ENCODE measurements around the gene NHLH1. TPM values are rescaled to one million over a fixed set of nuclear protein-coding genes. Genes with fewer than 3 reads are reported as not detected.

NHLH1 gene
- total and polyA plus RNA-seq, 4 experiments from 2014 or later, result 0.41 to 0.42 TPM; not detected in 2

DNA sequence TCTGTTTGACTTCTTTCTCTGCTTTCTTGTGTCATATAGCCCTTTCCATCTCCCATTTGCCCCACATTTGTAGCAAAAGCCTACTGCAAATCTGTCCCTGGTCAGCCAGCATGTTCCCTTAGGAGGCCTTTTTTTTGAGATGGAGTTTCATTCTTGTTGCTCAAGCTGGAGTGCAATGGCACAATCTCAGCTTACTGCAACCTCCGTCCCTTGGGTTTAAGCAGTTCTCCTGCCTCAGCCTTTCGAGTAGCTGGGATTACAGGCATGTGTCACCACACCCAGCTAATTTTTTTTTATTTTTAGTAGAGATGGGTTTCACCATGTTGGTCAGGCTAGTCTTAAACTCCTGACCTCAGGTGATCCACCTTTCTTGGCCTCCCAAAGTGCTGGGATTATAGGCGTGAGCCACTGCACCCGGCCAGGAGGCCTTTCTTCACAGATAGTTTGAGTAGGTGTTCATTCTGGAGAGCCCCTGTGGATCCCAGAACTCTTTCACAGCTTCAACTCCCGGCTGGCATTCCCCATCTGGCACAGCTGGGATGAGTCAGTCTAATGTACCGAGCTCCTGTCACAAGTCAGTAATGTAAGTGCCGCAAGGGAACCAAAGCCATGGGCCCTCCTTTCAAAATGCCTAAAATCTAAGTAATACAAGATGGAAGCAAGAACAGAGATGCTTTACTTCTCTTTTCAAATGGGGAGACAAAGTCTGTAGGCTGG lies 9.4 kb upstream of the NHLH1 start:
- no peak overlapping the region for H3K4me3 ChIP-seq (ENCODE audit: low read length in 2 of 2)
- CTCF ChIA-PET (ENCODE audit: partially characterized antibody), result interaction anchor here (9.2 kb wide), 1 partner anchor 19 kb away, joined by 77 read pairs; no protein-coding TSS in a partner anchor

GRCh38 chr1:160358073-160358472 lies 8.8 kb upstream of the NHLH1 start:
- Histone ChIP-seq H3K4me1 (ENCODE audit: insufficient read depth, low read length) (no peaks in the 10 kb centered on the region), H3K4me3 (ENCODE audit: low read length in 2 of 2) (no peak overlapping the region), H3K27ac (ENCODE audit: low read depth, low read length) (no peak overlapping the region), H3K9me3 (ENCODE audit: control insufficient read depth in 1 of 2, low read length in 2 of 2) (no peaks in the 10 kb centered on the region), H3K27me3 (ENCODE audit: insufficient read depth, low read length) (no peaks in the 10 kb centered on the region), H3K36me3 (ENCODE audit: insufficient read depth, low read length) (peaks cover 64% of the 10 kb centered on the region)
- Mint-ChIP-seq H3K27me3 (no peaks in the 10 kb centered on the region), H3K9me3 (no peaks in the 10 kb centered on the region), H3K4me1 (no peaks in the 10 kb centered on the region), H3K27ac (peak overlapping the region in 2 of 7 donors; percentile 49 to 65), H3K4me3 (no peak overlapping the region), H3K36me3 (peaks cover 66 to 73% of the 10 kb centered on the region in 2 donors)
- intact Hi-C loops (cut with micrococcal nuclease), result no loop called here
- ChIA-PET CTCF (ENCODE audit: partially characterized antibody) (interaction anchor here (0.7 to 9.2 kb wide), 2 partner anchors 19 to 749 kb away, joined by 3 to 77 read pairs; no protein-coding TSS in a partner anchor), POLR2A (ENCODE audit: partially characterized antibody) (interaction anchor here (0.6 kb wide), 1 partner anchor 14 kb away, joined by 3 read pairs; no protein-coding TSS in a partner anchor)
- DNase-seq, result no peak

More for the DNA sequence above, 9.4 kb upstream of the NHLH1 start:
- Mint-ChIP-seq H3K27ac (no peak overlapping the region), H3K36me3 (peaks cover 71 to 80% of the 10 kb centered on the region in 2 donors), H3K27me3 (no peaks in the 10 kb centered on the region), H3K4me3 (no peak overlapping the region), H3K4me1 (peaks cover 0 to 1% (median 0%) of the 10 kb centered on the region in 4 donors), H3K9me3 (no peaks in the 10 kb centered on the region)
- H3K9me3 ChIP-seq (ENCODE audit: control insufficient read depth in 1 of 2, low read length in 2 of 2), result no peaks in the 10 kb centered on the region
- intact Hi-C loops (cut with micrococcal nuclease), result no loop called here
- no peak overlapping the region for H3K27ac ChIP-seq (ENCODE audit: low read depth, low read length)
- no peaks in the 10 kb centered on the region for H3K27me3 ChIP-seq (ENCODE audit: insufficient read depth, low read length)
- H3K4me1 ChIP-seq (ENCODE audit: insufficient read depth, low read length), result no peaks in the 10 kb centered on the region
- POLR2A ChIA-PET (ENCODE audit: partially characterized antibody), result interaction anchor here (0.6 kb wide), 1 partner anchor 14 kb away, joined by 3 read pairs; no protein-coding TSS in a partner anchor
- peaks cover 70% of the 10 kb centered on the region for H3K36me3 ChIP-seq (ENCODE audit: insufficient read depth, low read length)
- DNase-seq, result no peak

DNA sequence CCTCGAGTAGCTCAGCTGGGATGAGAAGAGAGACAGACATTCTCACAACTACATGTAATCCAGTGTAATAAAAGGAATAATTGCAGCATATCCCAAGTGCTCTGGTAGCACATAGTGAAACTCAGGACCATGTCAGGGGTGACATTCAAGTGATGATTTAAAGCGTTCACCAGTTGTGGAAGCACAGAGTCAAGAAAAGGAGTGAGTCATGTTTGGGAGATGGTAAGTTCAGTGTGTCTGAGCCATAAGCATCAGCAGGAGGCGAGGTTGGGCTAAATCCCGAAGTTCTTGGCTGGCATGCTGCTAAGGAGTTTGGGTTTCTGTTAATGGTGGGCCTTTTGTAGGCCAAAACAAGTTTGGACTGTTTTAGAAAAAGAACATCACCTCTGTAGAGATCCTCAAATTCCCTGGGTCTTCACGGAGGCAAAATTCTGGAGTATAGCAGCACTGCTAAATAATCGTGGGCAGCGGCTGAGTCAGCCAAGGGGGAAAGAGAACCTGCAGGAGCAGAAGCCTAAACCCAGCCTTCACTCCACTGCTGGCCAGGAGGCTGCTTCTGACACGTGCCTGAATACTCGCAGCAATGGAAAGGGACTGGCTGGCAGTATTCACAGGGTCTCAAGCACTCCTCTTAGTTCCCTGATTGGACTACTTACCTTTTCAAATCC lies 7.2 kb upstream of the NHLH1 start:
- Mint-ChIP-seq H3K36me3 (peaks cover 51 to 57% of the 10 kb centered on the region in 2 donors), H3K4me1 (peaks cover 0 to 5% (median 4%) of the 10 kb centered on the region in 4 donors), H3K4me3 (no peak overlapping the region), H3K27me3 (no peaks in the 10 kb centered on the region), H3K9me3 (no peaks in the 10 kb centered on the region), H3K27ac (no peak overlapping the region)
- Histone ChIP-seq H3K4me1 (ENCODE audit: insufficient read depth, low read length) (no peaks in the 10 kb centered on the region), H3K36me3 (ENCODE audit: insufficient read depth, low read length) (peaks cover 48% of the 10 kb centered on the region), H3K27me3 (ENCODE audit: insufficient read depth, low read length) (no peaks in the 10 kb centered on the region), H3K9me3 (ENCODE audit: control insufficient read depth in 1 of 2, low read length in 2 of 2) (no peaks in the 10 kb centered on the region), H3K4me3 (ENCODE audit: low read length in 2 of 2) (no peak overlapping the region), H3K27ac (ENCODE audit: low read depth, low read length) (no peak overlapping the region)
- no peak for DNase-seq
- ChIA-PET POLR2A (ENCODE audit: partially characterized antibody) (no interaction called here), CTCF (ENCODE audit: partially characterized antibody) (no interaction called here)
- intact Hi-C loops (cut with micrococcal nuclease), result no loop called here

DNA sequence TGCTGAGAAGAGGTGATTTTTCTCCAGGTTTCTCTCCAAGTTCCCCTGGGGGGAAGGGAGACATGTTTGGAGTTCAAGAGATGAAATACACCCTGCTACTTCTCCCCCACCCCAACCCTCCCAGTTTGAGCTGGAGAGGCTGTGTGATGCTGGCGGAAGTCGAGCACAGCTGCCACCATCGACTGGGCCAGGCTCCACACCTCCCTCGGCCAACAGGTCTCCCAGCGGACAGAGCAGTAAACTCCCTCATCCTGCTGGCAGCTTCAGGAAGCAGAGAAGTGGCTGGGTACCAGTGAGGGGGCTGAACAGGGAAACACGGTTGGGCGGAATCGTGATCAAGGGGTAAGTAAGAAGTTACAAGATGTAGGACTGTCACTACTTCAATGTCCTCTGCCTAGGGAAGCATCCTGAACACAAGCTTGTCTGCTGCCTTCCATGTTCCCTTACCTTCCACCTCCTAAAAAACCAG lies 6.6 kb upstream of the NHLH1 start:
- Mint-ChIP-seq H3K27me3 (no peaks in the 10 kb centered on the region), H3K4me1 (peaks cover 0 to 5% (median 4%) of the 10 kb centered on the region in 4 donors), H3K27ac (peak overlapping the region in 2 of 7 donors; percentile 44 to 52), H3K4me3 (no peak overlapping the region), H3K36me3 (peaks cover 46 to 52% of the 10 kb centered on the region in 2 donors), H3K9me3 (no peaks in the 10 kb centered on the region)
- ChIA-PET CTCF (ENCODE audit: partially characterized antibody) (no interaction called here), POLR2A (ENCODE audit: partially characterized antibody) (no interaction called here)
- Histone ChIP-seq H3K4me1 (ENCODE audit: insufficient read depth, low read length) (no peaks in the 10 kb centered on the region), H3K36me3 (ENCODE audit: insufficient read depth, low read length) (peaks cover 43% of the 10 kb centered on the region), H3K27ac (ENCODE audit: low read depth, low read length) (no peak overlapping the region), H3K4me3 (ENCODE audit: low read length in 2 of 2) (no peak overlapping the region), H3K27me3 (ENCODE audit: insufficient read depth, low read length) (no peaks in the 10 kb centered on the region), H3K9me3 (ENCODE audit: control insufficient read depth in 1 of 2, low read length in 2 of 2) (no peaks in the 10 kb centered on the region)
- intact Hi-C loops (cut with micrococcal nuclease), result no loop called here
- no peak for DNase-seq

- intact Hi-C loops (cut with micrococcal nuclease), result no loop called here
- H3K36me3 ChIP-seq (ENCODE audit: insufficient read depth, low read length), result peaks cover 33% of the 10 kb centered on the region
Observed at GRCh38 chr1:160361199-160361598, 5.7 kb upstream of the NHLH1 start.

GRCh38 chr1:160361814-160362167 lies 5.1 kb upstream of the NHLH1 start:
- no peak overlapping the region for H3K27ac ChIP-seq (ENCODE audit: low read depth, low read length)
- Mint-ChIP-seq H3K4me3 (no peak overlapping the region), H3K9me3 (no peaks in the 10 kb centered on the region), H3K4me1 (peaks cover 0 to 5% (median 4%) of the 10 kb centered on the region in 4 donors), H3K27me3 (no peaks in the 10 kb centered on the region), H3K36me3 (peaks cover 34 to 36% of the 10 kb centered on the region in 2 donors), H3K27ac (peak overlapping the region in 1 of 7 donors; percentile 35)
- no peaks in the 10 kb centered on the region for H3K4me1 ChIP-seq (ENCODE audit: insufficient read depth, low read length)
- peaks cover 27% of the 10 kb centered on the region for H3K36me3 ChIP-seq (ENCODE audit: insufficient read depth, low read length)
- ChIA-PET CTCF (ENCODE audit: partially characterized antibody) (interaction anchor here (1.2 to 1.9 kb wide), 2 partner anchors 15 to 261 kb away, joined by 4 to 10 read pairs; no protein-coding TSS in a partner anchor), POLR2A (ENCODE audit: partially characterized antibody) (interaction anchor here (0.6 to 1.1 kb wide), 2 partner anchors 18 to 114 kb away, joined by 3 to 4 read pairs; no protein-coding TSS in a partner anchor)
- no peaks in the 10 kb centered on the region for H3K9me3 ChIP-seq (ENCODE audit: control insufficient read depth in 1 of 2, low read length in 2 of 2)
- H3K27me3 ChIP-seq (ENCODE audit: insufficient read depth, low read length), result no peaks in the 10 kb centered on the region
- H3K4me3 ChIP-seq (ENCODE audit: low read length in 2 of 2), result no peak overlapping the region
- DNase-seq, result no peak
- intact Hi-C loops (cut with micrococcal nuclease), result no loop called here

More at GRCh38 chr1:160361199-160361598, 5.7 kb upstream of the NHLH1 start:
- Histone ChIP-seq H3K9me3 (ENCODE audit: control insufficient read depth in 1 of 2, low read length in 2 of 2) (no peaks in the 10 kb centered on the region), H3K27me3 (ENCODE audit: insufficient read depth, low read length) (no peaks in the 10 kb centered on the region), H3K4me1 (ENCODE audit: insufficient read depth, low read length) (no peaks in the 10 kb centered on the region), H3K4me3 (ENCODE audit: low read length in 2 of 2) (no peak overlapping the region), H3K27ac (ENCODE audit: low read depth, low read length) (no peak overlapping the region)
- Mint-ChIP-seq H3K9me3 (no peaks in the 10 kb centered on the region), H3K4me3 (no peak overlapping the region), H3K4me1 (peaks cover 0 to 5% (median 4%) of the 10 kb centered on the region in 4 donors), H3K27me3 (no peaks in the 10 kb centered on the region), H3K27ac (peak overlapping the region in 2 of 7 donors; percentile 4 to 43), H3K36me3 (peaks cover 40 to 42% of the 10 kb centered on the region in 2 donors)
- CTCF ChIA-PET (ENCODE audit: partially characterized antibody), result no interaction called here
- DNase-seq, result no peak
- POLR2A ChIA-PET (ENCODE audit: partially characterized antibody), result no interaction called here
